HFFc6 (cell line): ENCODE measurements around the gene L3MBTL3. TPM values are rescaled to one million over a fixed set of nuclear protein-coding genes. Genes with fewer than 3 reads are reported as not detected.

Experiments used
- DNase-seq: peaks from one replicate; pipeline ENCODE4 v3.0.0-alpha.2; 2018
- H3K27ac Mint-ChIP-seq: 2 replicates; pipeline ENCODE4 v1.8.0; 2020; ENCODE audit warnings: mild to moderate bottlenecking, mixed read lengths
- H3K27me3 Mint-ChIP-seq: 2 replicates; pipeline ENCODE4 v1.8.0; 2021; ENCODE audit warnings: mild to moderate bottlenecking, moderate library complexity, mixed read lengths; ENCODE audit not compliant: insufficient read depth
- H3K36me3 Mint-ChIP-seq: 2 replicates; pipeline ENCODE4 v1.8.0; 2021; ENCODE audit warnings: low read depth, mixed read lengths
- H3K4me1 Mint-ChIP-seq: 2 replicates; pipeline ENCODE4 v1.8.0; 2020; ENCODE audit warnings: low read depth, mixed read lengths
- H3K4me3 Mint-ChIP-seq: 2 replicates; pipeline ENCODE4 v1.8.0; 2020; ENCODE audit warnings: mild to moderate bottlenecking, moderate library complexity, mixed read lengths
- H3K9me3 Mint-ChIP-seq: 2 replicates; pipeline ENCODE4 v1.8.0; 2020; ENCODE audit warnings: mild to moderate bottlenecking, mixed read lengths
- total RNA-seq, 6 experiments: library from RNA; stranded (reverse); fragmentation: NEBNext Ultra II Directional; extraction: Animal tissue kit (Norgen Biotek cat#: 25700); gene quantifications; 2 replicates in 1 of 6; 3 replicates in 5 of 6; pipeline ENCODE4 v1.2.3, GENCODE V29; 2021
- TF ChIP-seq, protein P1 (sequence below): fragments of 200-600 bp; sonication (generic); IDR thresholded peaks from 2 replicates; pipeline ENCODE4 v1.5.0; 2021; ENCODE audit warnings: antibody characterized with exemption, mild to moderate bottlenecking

L3MBTL3 gene
- total RNA-seq, 6 experiments from 2014 or later = 7.4 to 8.8 (median 8.2) TPM

DNA sequence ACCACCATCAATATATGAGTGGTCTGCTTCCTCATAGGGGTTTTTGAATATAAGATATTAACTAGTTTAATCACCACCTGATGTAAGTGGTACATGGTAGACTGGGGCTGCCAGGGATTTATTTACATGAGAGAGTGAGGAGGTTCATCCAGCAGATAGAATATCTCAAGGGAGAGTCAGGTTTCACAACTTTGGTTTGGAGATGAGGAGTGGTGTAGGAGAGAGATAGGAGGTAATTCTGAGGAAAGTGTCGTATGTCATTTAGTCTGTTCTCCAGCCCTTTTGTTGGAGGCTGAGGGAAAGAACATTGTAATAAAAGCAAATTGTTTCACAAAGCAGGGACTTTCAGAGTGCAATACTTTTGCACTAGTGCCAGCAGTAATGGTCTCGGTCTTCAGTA is 16.8 kb downstream of the L3MBTL3 start:
- Mint-ChIP-seq H3K27ac (no peak overlapping the region), H3K4me3 (no peak overlapping the region), H3K9me3 (no peaks in the 10 kb centered on the region), H3K27me3 (no peaks in the 10 kb centered on the region), H3K36me3 (no peaks in the 10 kb centered on the region), H3K4me1 (peaks cover 29% of the 10 kb centered on the region)
- TF ChIP-seq, protein P1, sequence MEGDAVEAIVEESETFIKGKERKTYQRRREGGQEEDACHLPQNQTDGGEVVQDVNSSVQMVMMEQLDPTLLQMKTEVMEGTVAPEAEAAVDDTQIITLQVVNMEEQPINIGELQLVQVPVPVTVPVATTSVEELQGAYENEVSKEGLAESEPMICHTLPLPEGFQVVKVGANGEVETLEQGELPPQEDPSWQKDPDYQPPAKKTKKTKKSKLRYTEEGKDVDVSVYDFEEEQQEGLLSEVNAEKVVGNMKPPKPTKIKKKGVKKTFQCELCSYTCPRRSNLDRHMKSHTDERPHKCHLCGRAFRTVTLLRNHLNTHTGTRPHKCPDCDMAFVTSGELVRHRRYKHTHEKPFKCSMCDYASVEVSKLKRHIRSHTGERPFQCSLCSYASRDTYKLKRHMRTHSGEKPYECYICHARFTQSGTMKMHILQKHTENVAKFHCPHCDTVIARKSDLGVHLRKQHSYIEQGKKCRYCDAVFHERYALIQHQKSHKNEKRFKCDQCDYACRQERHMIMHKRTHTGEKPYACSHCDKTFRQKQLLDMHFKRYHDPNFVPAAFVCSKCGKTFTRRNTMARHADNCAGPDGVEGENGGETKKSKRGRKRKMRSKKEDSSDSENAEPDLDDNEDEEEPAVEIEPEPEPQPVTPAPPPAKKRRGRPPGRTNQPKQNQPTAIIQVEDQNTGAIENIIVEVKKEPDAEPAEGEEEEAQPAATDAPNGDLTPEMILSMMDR = no peak
- no peak for DNase-seq

DNA sequence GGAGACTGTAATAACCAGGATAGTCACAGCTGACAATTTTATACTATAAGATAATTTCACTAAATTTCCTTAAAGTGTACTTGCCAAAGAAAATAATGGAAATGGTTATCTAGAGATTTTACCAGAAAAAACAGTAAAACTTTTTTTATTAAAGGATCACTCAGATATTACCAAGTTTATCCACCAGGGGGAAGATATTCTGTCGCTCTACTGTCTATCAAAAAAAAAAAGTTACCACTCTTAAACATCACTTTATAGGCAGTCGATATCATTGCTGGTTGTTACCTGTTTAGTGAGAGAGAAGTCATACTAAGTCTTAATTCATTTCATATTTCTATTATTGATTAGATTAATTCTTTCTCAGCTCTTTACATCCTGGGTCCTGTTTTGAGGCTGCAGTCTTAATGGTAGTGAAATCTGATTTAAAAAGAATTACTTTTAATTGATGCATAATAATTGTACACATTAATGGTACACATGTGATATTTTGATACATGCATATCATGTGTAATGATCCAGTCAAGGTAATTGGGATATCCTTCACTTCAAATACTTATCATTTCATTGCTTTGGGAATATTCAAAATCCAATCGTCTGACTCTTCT is 18.9 kb downstream of the L3MBTL3 start:
- Mint-ChIP-seq H3K36me3 (no peaks in the 10 kb centered on the region), H3K9me3 (no peaks in the 10 kb centered on the region), H3K27ac (no peak overlapping the region), H3K4me1 (peaks cover 29% of the 10 kb centered on the region), H3K4me3 (no peak overlapping the region), H3K27me3 (no peaks in the 10 kb centered on the region)
- no peak for DNase-seq
- TF ChIP-seq, protein P1 = peak; percentile 87

DNA sequence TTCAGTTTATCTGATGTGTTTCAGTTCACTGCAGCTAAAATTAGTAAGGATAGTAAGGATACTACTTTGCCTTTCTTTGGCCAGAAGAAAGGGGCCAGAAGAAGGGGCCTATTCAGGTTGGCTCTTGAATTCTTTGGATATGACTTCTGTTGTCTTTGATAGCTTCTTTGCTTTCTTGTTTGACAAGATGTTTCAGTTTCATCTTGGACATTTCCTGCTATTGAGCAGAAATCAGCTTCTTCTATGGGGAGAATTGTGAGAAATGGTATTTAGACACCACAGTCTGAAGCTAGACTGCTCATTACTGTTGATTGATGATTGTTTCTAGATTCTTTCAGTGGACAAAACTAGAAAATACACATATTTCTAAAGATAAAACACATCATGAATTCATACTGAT is 23.2 kb downstream of the L3MBTL3 start:
- no peak overlapping the region for H3K4me3 Mint-ChIP-seq
- H3K4me1 Mint-ChIP-seq = peaks cover 13% of the 10 kb centered on the region
- H3K27ac Mint-ChIP-seq = no peak overlapping the region
- H3K27me3 Mint-ChIP-seq = no peaks in the 10 kb centered on the region; the same call in 1 of the 2 replicates
- no peak for DNase-seq
- TF ChIP-seq, protein P1 = no peak
- no peaks in the 10 kb centered on the region for H3K9me3 Mint-ChIP-seq
- peaks cover 6% of the 10 kb centered on the region; the same call in 1 of the 2 replicates for H3K36me3 Mint-ChIP-seq

DNA sequence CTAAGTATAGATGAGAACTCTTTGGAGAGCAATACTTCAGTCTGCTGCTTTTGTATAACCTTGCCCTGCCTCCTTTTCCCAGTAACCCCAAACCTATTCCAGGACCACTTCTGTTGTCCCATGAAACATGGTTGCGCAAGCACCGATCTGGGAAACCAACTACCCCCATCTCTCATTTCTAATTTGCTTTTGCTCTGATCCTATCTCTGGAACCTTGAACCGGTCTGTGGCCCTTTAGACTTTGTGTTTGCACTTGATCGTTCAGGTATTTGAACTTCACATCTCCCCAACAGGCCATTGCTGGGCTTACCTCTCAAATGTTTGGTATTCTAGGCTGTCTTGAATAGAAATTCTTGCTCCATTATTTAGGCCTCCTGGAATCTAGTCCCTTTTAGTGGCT is 25.0 kb downstream of the L3MBTL3 start:
- Mint-ChIP-seq H3K36me3 (peaks cover 6% of the 10 kb centered on the region; the same call in 1 of the 2 replicates), H3K4me3 (no peak overlapping the region), H3K4me1 (peaks cover 21% of the 10 kb centered on the region), H3K9me3 (no peaks in the 10 kb centered on the region), H3K27me3 (no peaks in the 10 kb centered on the region; the same call in 1 of the 2 replicates), H3K27ac (no peak overlapping the region)
- no peak for DNase-seq
- TF ChIP-seq, protein P1 = no peak

DNA sequence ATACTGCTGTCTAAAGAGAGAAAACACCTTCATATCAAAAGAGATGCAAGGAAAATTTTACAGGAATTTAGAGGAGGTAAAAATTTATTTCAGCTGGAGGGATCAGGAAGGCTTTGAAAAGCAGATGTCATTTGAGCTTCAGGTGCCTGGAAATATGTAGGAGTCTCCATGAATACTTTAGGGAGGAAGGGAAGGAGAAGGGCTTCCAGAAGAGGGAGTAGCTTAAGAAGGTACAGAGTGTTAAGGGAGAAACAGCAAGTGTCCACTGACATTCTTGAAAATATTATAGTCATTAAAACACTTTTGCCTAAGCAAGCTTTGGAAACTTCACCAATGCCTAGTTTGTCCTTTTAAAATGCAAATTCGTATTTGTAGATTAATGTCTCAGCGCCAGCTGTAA is 27.2 kb downstream of the L3MBTL3 start:
- no peak overlapping the region for H3K4me3 Mint-ChIP-seq
- peaks cover 31% of the 10 kb centered on the region for H3K4me1 Mint-ChIP-seq
- TF ChIP-seq, protein P1 = no peak
- no peak for DNase-seq
- no peak overlapping the region for H3K27ac Mint-ChIP-seq
- no peaks in the 10 kb centered on the region; the same call in 1 of the 2 replicates for H3K27me3 Mint-ChIP-seq
- no peaks in the 10 kb centered on the region for H3K9me3 Mint-ChIP-seq
- H3K36me3 Mint-ChIP-seq = peaks cover 6% of the 10 kb centered on the region; the same call in 1 of the 2 replicates
